ENCODE results near the gene FXR2.

DNA sequence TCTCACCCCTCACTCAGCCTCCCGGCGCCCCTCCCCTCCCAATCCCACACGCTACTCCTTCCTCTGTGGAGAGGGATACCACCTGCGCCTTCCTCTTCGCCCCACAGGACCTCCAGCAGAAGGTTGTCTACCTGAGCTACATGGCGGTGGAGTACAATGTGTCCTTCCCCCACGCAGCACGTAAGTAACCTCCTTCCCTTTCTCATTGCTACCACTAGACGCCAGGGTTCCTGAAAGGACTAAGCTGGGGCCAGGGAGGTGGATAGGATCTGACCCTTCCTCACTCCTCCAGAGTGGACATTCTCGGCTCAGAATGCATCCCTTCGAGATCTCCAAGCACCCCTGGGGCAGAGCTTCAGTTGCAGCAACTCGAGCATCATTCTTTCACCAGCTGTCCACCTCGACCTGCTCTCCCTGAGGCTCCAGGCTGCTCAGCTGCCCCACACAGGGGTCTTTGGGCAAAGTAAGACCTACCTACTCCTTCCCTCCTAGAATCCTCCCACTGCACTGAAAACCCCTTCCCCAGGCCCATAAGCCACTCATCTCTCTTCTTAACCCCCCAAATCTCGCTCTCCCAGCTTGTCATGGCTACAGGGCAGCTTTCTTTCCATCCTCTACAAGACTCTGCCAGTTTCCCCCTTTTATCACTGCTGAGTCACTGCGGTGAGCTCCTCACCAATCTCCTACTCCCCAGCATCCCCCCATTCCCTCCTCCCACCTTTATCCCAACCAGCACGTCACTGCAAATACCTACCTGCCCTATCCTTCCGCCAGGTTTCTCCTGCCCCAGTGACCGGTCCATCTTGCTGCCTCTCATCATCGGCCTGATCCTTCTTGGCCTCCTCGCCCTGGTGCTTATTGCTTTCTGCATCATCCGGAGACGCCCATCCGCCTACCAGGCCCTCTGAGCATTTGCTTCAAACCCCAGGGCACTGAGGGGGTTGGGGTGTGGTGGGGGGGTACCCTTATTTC, 33.8 kb downstream of the FXR2 start:
- TF ChIP-seq, protein P1, sequence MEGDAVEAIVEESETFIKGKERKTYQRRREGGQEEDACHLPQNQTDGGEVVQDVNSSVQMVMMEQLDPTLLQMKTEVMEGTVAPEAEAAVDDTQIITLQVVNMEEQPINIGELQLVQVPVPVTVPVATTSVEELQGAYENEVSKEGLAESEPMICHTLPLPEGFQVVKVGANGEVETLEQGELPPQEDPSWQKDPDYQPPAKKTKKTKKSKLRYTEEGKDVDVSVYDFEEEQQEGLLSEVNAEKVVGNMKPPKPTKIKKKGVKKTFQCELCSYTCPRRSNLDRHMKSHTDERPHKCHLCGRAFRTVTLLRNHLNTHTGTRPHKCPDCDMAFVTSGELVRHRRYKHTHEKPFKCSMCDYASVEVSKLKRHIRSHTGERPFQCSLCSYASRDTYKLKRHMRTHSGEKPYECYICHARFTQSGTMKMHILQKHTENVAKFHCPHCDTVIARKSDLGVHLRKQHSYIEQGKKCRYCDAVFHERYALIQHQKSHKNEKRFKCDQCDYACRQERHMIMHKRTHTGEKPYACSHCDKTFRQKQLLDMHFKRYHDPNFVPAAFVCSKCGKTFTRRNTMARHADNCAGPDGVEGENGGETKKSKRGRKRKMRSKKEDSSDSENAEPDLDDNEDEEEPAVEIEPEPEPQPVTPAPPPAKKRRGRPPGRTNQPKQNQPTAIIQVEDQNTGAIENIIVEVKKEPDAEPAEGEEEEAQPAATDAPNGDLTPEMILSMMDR (IDR thresholded peaks at IDR 0.05), result no peak
- no peak for TF ChIP-seq POLR2A (IDR thresholded peaks at IDR 0.05)
